Esophagus squamous epithelium (tissue), 5 donors: ENCODE measurements around the gene NFATC2. TPM values are rescaled to one million over a fixed set of nuclear protein-coding genes. Genes with fewer than 3 reads are reported as not detected.

ENCODE experiments used
- DNase-seq: peaks from one replicate; lab custom pipeline; 2025; lab: John Stamatoyannopoulos, UW
- H3K27ac ChIP-seq, 4 donors: fragments of 200-600 bp; sonication (generic); one replicate each; pipeline ENCODE4 v1.5.1; 2016 to 2019; ENCODE audit warnings: mild to moderate bottlenecking in 1 of 4
- H3K27me3 ChIP-seq, 4 donors: fragments of 200-600 bp; sonication (generic); 1 replicate in 3 of 4; 2 replicates in 1 of 4; pipeline versions ENCODE4 v1.5.1 to v1.6.0; 2017 to 2021; ENCODE audit warnings: antibody characterized with exemption in 1 of 4
- H3K36me3 ChIP-seq, 3 donors: fragments of 200-600 bp; sonication (generic); one replicate each; pipeline ENCODE4 v1.5.1; 2016 to 2019
- H3K4me1 ChIP-seq, 3 donors: fragments of 200-600 bp; sonication (generic); one replicate each; pipeline ENCODE4 v1.5.1; 2017 to 2019
- H3K4me3 ChIP-seq, 4 donors: fragments of 200-600 bp; sonication (generic); 1 replicate in 3 of 4; 2 replicates in 1 of 4; pipeline ENCODE4 v1.5.1; 2016 to 2019; ENCODE audit warnings: mild to moderate bottlenecking in 2 of 4, moderate library complexity in 1 of 4
- H3K9me3 ChIP-seq, 3 donors: fragments of 200-600 bp; sonication (generic); one replicate each; pipeline ENCODE4 v1.5.1; 2016 to 2019
- POLR2A ChIP-seq, 4 donors: fragments of 450-650 bp; IDR thresholded peaks; one replicate each; pipeline ENCODE4 v1.6.1; 2017; ENCODE audit warnings: antibody characterized with exemption in 4 of 4, mild to moderate bottlenecking in 4 of 4, moderate library complexity in 3 of 4
- WGBS, 2 donors: methylation state at CpG; one replicate each; pipeline ENCODE4 v1.1.5; 2018; 5-methylcytosine and 5-hydroxymethylcytosine counted together
- intact Hi-C: fragments of 100-400 bp; cut with DNase I; formaldehyde crosslinking; loops from one replicate; pipeline ENCODE4 v1.15.0; 2022
- total RNA-seq, 4 donors: library from RNA; depleted of rRNA; stranded (reverse); fragments of >200 nt; gene quantifications; one replicate each; pipeline ENCODE4 v1.1.0, GENCODE V29; 2016
- TF ChIP-seq, protein P1 (sequence below), 6 experiments: fragments of 450-650 bp in 4 of 6; fragments of 200-600 bp in 2 of 6; sonication (generic) in 2 of 6; IDR thresholded peaks; one replicate each; pipeline ENCODE4 v1.5.1; 2016 to 2019; ENCODE audit warnings: antibody characterized with exemption in 6 of 6, mild to moderate bottlenecking in 4 of 6, moderate library complexity in 4 of 6
- donor health status: DM: yes; HTN: yes; CAD: no.

The NFATC2 gene
- total RNA-seq, 4 donors from 2014 or later: 0.83 to 6.7 (median 1.4) TPM

DNA sequence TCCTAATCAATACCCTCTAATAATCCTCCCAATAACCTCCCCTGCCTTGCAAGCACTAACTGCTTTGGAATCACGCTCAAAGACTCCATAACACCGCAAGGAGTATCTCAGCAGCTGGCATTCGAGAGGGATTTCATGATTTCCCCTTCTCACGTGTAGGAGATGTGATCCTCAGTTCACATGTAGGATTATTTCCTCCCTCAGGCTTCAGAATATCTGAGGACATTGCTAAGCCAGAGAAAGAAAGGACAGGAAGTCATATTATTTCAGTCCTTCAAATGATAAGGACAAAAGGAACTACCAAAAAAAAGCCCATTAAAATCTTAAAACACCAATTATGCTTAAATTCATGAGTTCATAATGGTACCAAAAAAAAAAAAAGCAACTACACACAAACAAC is 122.9 kb downstream of the NFATC2 start:
- no peaks in the 10 kb centered on the region for H3K27me3 ChIP-seq
- no peak overlapping the region for H3K27ac ChIP-seq
- H3K36me3 ChIP-seq: no peaks in the 10 kb centered on the region
- peaks cover 0 to 20% (median 0%) of the 10 kb centered on the region in 3 donors for H3K4me1 ChIP-seq
- 76 to 89% methylated on average over 4 of the region's 4 CpGs for WGBS, 2 donors
- no peak overlapping the region for H3K4me3 ChIP-seq
- TF ChIP-seq, protein P1, sequence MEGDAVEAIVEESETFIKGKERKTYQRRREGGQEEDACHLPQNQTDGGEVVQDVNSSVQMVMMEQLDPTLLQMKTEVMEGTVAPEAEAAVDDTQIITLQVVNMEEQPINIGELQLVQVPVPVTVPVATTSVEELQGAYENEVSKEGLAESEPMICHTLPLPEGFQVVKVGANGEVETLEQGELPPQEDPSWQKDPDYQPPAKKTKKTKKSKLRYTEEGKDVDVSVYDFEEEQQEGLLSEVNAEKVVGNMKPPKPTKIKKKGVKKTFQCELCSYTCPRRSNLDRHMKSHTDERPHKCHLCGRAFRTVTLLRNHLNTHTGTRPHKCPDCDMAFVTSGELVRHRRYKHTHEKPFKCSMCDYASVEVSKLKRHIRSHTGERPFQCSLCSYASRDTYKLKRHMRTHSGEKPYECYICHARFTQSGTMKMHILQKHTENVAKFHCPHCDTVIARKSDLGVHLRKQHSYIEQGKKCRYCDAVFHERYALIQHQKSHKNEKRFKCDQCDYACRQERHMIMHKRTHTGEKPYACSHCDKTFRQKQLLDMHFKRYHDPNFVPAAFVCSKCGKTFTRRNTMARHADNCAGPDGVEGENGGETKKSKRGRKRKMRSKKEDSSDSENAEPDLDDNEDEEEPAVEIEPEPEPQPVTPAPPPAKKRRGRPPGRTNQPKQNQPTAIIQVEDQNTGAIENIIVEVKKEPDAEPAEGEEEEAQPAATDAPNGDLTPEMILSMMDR (IDR thresholded peaks at IDR 0.05): no peak
- TF ChIP-seq POLR2A (IDR thresholded peaks at IDR 0.05): no peak
- intact Hi-C loops: no loop called here
- no peaks in the 10 kb centered on the region for H3K9me3 ChIP-seq
- DNase-seq: no peak

- WGBS, 2 donors: 83 to 93% methylated on average over 2 of the region's 2 CpGs
- Histone ChIP-seq H3K4me3 (no peak overlapping the region), H3K4me1 (peaks cover 0 to 24% (median 0%) of the 10 kb centered on the region in 3 donors), H3K27ac (no peak overlapping the region), H3K27me3 (no peaks in the 10 kb centered on the region), H3K36me3 (no peaks in the 10 kb centered on the region), H3K9me3 (no peaks in the 10 kb centered on the region)
- TF ChIP-seq, protein P1 (IDR thresholded peaks at IDR 0.05): no peak
- TF ChIP-seq POLR2A (IDR thresholded peaks at IDR 0.05): no peak
- no peak for DNase-seq
- intact Hi-C loops: no loop called here
Measured at GRCh38 chr20:51419231-51419630, 123.3 kb downstream of the NFATC2 start.

DNA sequence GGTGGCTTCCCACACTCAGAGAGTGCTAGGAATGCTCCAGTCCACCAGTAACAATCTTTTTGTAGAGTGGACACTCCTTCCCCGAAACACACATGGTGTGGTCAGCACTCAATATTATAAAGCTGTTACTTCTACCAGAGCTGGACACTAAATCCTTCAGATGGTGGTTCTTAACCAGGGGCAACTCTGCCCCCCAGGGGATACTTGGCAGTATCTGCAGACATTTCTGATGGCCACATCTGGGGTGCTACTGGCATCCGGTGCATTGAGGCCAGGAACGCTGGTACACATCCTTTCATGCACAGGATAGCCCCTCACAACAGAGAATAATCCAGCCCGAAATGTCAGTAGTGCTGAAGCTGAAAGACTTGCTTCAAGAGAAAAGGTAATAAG is 124.4 kb downstream of the NFATC2 start:
- H3K27ac ChIP-seq: no peak overlapping the region

GRCh38 chr20:51417250-51418136 is 125.0 kb downstream of the NFATC2 start:
- Histone ChIP-seq H3K27ac (peak overlapping the region in 2 of 4 donors; percentile 29 to 30), H3K4me3 (no peak overlapping the region), H3K4me1 (peaks cover 0 to 37% (median 9%) of the 10 kb centered on the region in 3 donors), H3K27me3 (no peaks in the 10 kb centered on the region), H3K36me3 (no peaks in the 10 kb centered on the region), H3K9me3 (no peaks in the 10 kb centered on the region)
- DNase-seq: no peak
- no peak for TF ChIP-seq POLR2A (IDR thresholded peaks at IDR 0.05)
- TF ChIP-seq, protein P1 (IDR thresholded peaks at IDR 0.05): no peak
- 70 to 77% methylated on average over 18 to 21 of the region's 21 CpGs for WGBS, 2 donors
- intact Hi-C loops: no loop called here

More for the DNA sequence above, 124.4 kb downstream of the NFATC2 start:
- Histone ChIP-seq H3K4me1 (peaks cover 0 to 30% (median 5%) of the 10 kb centered on the region in 3 donors), H3K36me3 (no peaks in the 10 kb centered on the region), H3K9me3 (no peaks in the 10 kb centered on the region), H3K27me3 (no peaks in the 10 kb centered on the region), H3K4me3 (no peak overlapping the region)
- no peak for TF ChIP-seq POLR2A (IDR thresholded peaks at IDR 0.05)
- TF ChIP-seq, protein P1 (IDR thresholded peaks at IDR 0.05): no peak
- intact Hi-C loops: no loop called here
- no peak for DNase-seq
- WGBS, 2 donors: 91 to 94% methylated on average over 4 of the region's 4 CpGs

- TF ChIP-seq, protein P1 (IDR thresholded peaks at IDR 0.05): no peak
- no peak for TF ChIP-seq POLR2A (IDR thresholded peaks at IDR 0.05)
- intact Hi-C loops: no loop called here
- Histone ChIP-seq H3K9me3 (no peaks in the 10 kb centered on the region), H3K36me3 (no peaks in the 10 kb centered on the region), H3K4me1 (peaks cover 0 to 45% (median 17%) of the 10 kb centered on the region in 3 donors), H3K4me3 (no peak overlapping the region), H3K27ac (peak overlapping the region in 1 of 4 donors; percentile 30), H3K27me3 (no peaks in the 10 kb centered on the region)
- WGBS, 2 donors: 67 to 79% methylated on average over 6 of the region's 6 CpGs
- no peak for DNase-seq
Measured at GRCh38 chr20:51416532-51417249, 125.8 kb downstream of the NFATC2 start.
